Activated naive CD8-positive, alpha-beta T cell treated with anti-CD3 and anti-CD28 coated beads, Interleukin-2, amount 50 U/mL, for 24 hours (primary cell): ENCODE data around the gene MYO5C.
"Not testable (repeated sequence)": the region's sequence is repeated elsewhere in the genome, so short reads cannot be mapped to it uniquely, and the experiment has no call there.

ENCODE experiments used
- ATAC-seq: fragments of 150-1000 bp; cut with Tn5 transposase; one replicate; pipeline ENCODE4 v1.10.0; 2021
- DNase-seq: peaks from one replicate; pipeline ENCODE4 v3.0.0; 2021
- H3K27ac Mint-ChIP-seq: one replicate; pipeline ENCODE4 v1.8.0; 2021; ENCODE audit warnings: mild to moderate bottlenecking, mixed read lengths
- H3K27me3 Mint-ChIP-seq: one replicate; pipeline ENCODE4 v1.8.0; 2021; ENCODE audit warnings: mixed read lengths
- H3K36me3 Mint-ChIP-seq: one replicate; pipeline ENCODE4 v1.8.0; 2021; ENCODE audit warnings: low read depth, mixed read lengths
- H3K4me1 Mint-ChIP-seq: one replicate; pipeline ENCODE4 v1.8.0; 2021; ENCODE audit warnings: mixed read lengths
- H3K4me3 Mint-ChIP-seq: one replicate; pipeline ENCODE4 v1.8.0; 2021; ENCODE audit warnings: mild to moderate bottlenecking, moderate library complexity, mixed read lengths
- H3K9me3 Mint-ChIP-seq: one replicate; pipeline ENCODE4 v1.8.0; 2021; ENCODE audit warnings: mixed read lengths

MYO5C gene

GRCh38 chr15:52289629-52290081 lies 5.9 kb downstream of the MYO5C start:
- H3K4me3 Mint-ChIP-seq, result no peak overlapping the region
- no peaks in the 10 kb centered on the region for H3K36me3 Mint-ChIP-seq
- peaks cover 2% of the 10 kb centered on the region for H3K4me1 Mint-ChIP-seq
- no peak for DNase-seq
- ATAC-seq, result no peak
- H3K9me3 Mint-ChIP-seq, result no peaks in the 10 kb centered on the region
- no peak overlapping the region for H3K27ac Mint-ChIP-seq
- peaks cover 19% of the 10 kb centered on the region for H3K27me3 Mint-ChIP-seq

- no peaks in the 10 kb centered on the region for H3K4me1 Mint-ChIP-seq
- H3K9me3 Mint-ChIP-seq, result no peaks in the 10 kb centered on the region
- H3K36me3 Mint-ChIP-seq, result no peaks in the 10 kb centered on the region
- ATAC-seq, result no peak
- H3K4me3 Mint-ChIP-seq, result no peak overlapping the region
- H3K27ac Mint-ChIP-seq, result no peak overlapping the region
- peaks cover 13% of the 10 kb centered on the region for H3K27me3 Mint-ChIP-seq
- no peak for DNase-seq
These were observed 6.6 kb downstream of the MYO5C start for GRCh38 chr15:52288986-52289385.

- Mint-ChIP-seq H3K27ac (no peak overlapping the region), H3K4me3 (no peak overlapping the region), H3K9me3 (no peaks in the 10 kb centered on the region), H3K4me1 (no peaks in the 10 kb centered on the region), H3K36me3 (no peaks in the 10 kb centered on the region), H3K27me3 (peaks cover 7% of the 10 kb centered on the region)
- DNase-seq (no peak), ATAC-seq (no peak)
These were observed 7.3 kb downstream of the MYO5C start for GRCh38 chr15:52288051-52288942.

GRCh38 chr15:52287114-52287513 lies 8.5 kb downstream of the MYO5C start:
- Mint-ChIP-seq H3K36me3 (no peaks in the 10 kb centered on the region), H3K4me1 (no peaks in the 10 kb centered on the region), H3K27ac (no peak overlapping the region), H3K27me3 (peaks cover 2% of the 10 kb centered on the region), H3K9me3 (no peaks in the 10 kb centered on the region), H3K4me3 (no peak overlapping the region)
- DNase-seq (no peak), ATAC-seq (no peak)

GRCh38 chr15:52285941-52286340 lies 9.7 kb downstream of the MYO5C start:
- not testable (repeated sequence) for H3K9me3 Mint-ChIP-seq, H3K27me3 Mint-ChIP-seq, DNase-seq, ATAC-seq, H3K36me3 Mint-ChIP-seq, H3K4me3 Mint-ChIP-seq, H3K4me1 Mint-ChIP-seq, H3K27ac Mint-ChIP-seq

DNA sequence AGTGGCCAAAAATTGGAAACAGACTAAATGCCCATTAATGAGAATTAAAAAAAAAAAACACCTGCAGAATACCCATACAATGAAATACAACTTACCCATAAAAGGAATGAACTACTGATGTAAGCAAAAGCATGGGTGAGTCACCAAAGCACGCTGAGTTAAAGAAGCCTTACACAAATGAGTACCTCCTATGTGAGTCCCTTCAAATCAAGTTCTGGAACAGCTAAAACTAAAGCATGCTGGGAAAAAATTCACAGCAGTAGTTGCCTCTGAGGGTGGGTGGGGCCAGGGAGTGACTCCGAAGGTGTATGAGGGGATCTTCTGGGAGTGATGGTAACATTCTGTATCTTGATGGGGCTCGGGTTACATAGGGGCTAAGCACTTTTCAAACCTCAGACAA lies 11.4 kb downstream of the MYO5C start:
- H3K4me1 Mint-ChIP-seq, result no peaks in the 10 kb centered on the region
- no peaks in the 10 kb centered on the region for H3K36me3 Mint-ChIP-seq
- no peaks in the 10 kb centered on the region for H3K9me3 Mint-ChIP-seq
- no peak overlapping the region for H3K4me3 Mint-ChIP-seq
- DNase-seq (no peak), ATAC-seq (peak; percentile 38)
- H3K27me3 Mint-ChIP-seq, result peaks cover 2% of the 10 kb centered on the region
- no peak overlapping the region for H3K27ac Mint-ChIP-seq

- peaks cover 2% of the 10 kb centered on the region for H3K27me3 Mint-ChIP-seq
- no peaks in the 10 kb centered on the region for H3K36me3 Mint-ChIP-seq
- no peak overlapping the region for H3K4me3 Mint-ChIP-seq
- H3K9me3 Mint-ChIP-seq, result no peaks in the 10 kb centered on the region
- no peak for ATAC-seq
- H3K4me1 Mint-ChIP-seq, result no peaks in the 10 kb centered on the region
- no peak overlapping the region for H3K27ac Mint-ChIP-seq
- DNase-seq, result no peak
These were observed 12.3 kb downstream of the MYO5C start for GRCh38 chr15:52283281-52283680.

DNA sequence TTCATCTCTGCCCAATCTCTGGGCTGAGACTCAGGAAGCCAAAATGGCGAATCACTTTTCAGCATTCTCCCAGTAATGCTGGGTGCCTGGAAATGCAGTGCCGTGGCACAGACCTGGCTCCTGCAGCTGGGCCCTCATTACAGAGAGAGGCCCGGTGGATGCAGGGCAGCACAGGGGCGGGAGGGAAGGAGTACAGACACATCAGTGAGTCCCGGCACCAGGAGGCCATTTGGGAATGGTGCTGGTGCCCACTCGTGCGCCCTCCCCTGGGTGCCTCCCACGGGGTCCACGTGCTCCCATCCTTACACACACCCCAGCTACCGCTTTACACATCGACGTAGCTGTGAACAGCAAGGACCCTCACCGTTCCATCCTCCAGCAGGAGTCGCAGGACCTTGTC lies 13.2 kb downstream of the MYO5C start:
- H3K9me3 Mint-ChIP-seq, result no peaks in the 10 kb centered on the region
- ATAC-seq (no peak), DNase-seq (no peak)
- no peak overlapping the region for H3K4me3 Mint-ChIP-seq
- H3K27me3 Mint-ChIP-seq, result peaks cover 2% of the 10 kb centered on the region
- H3K4me1 Mint-ChIP-seq, result no peaks in the 10 kb centered on the region
- H3K27ac Mint-ChIP-seq, result no peak overlapping the region
- no peaks in the 10 kb centered on the region for H3K36me3 Mint-ChIP-seq

DNA sequence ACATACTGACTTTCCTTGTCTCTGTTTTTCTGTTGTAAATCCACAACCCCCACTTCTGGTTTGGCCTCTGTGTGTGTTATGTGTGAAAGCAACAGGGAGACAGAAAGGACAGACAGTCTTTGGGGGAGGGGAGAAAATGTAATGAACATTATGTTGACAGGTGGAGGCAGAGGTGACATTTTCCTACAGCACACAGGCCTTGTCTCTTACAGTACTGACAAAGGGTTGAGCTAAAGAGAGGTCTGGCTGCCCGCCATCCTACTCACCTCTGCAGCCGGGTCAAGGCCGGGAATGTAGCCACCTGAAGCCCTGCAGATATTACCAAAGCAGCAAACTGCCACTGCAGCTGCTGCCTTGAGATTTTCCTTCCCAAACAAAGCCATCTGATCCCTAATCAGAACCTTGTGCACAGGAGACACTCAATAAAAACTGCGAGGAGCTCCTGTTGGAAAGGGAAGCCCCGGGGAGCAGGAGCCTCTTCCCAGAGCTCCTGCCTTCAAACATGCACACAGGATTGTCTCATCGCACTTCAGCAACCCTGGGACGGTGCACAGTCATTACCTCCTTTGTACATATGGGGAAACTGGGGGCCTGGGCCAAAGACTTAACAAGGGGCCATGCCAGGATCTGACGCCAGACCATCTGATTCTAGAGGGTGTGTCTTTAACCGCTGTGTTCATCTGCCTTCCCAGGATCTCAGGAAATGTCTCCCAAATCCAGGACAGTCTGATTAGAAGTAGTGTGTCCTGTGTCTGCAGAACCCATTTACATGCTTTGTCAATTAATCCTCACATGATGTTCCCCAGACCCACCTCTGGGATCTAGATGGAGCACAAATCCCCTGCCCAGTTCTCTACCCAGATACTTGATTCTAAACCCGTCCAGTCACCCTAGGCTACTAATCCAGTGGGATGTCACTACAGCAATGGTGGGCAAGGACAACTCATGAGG lies 14.2 kb downstream of the MYO5C start:
- peaks cover 2% of the 10 kb centered on the region for H3K27me3 Mint-ChIP-seq
- H3K9me3 Mint-ChIP-seq, result no peaks in the 10 kb centered on the region
- H3K4me3 Mint-ChIP-seq, result no peak overlapping the region
- ATAC-seq, result no peak
- H3K4me1 Mint-ChIP-seq, result no peaks in the 10 kb centered on the region
- H3K27ac Mint-ChIP-seq, result no peak overlapping the region
- DNase-seq, result no peak
- no peaks in the 10 kb centered on the region for H3K36me3 Mint-ChIP-seq

DNA sequence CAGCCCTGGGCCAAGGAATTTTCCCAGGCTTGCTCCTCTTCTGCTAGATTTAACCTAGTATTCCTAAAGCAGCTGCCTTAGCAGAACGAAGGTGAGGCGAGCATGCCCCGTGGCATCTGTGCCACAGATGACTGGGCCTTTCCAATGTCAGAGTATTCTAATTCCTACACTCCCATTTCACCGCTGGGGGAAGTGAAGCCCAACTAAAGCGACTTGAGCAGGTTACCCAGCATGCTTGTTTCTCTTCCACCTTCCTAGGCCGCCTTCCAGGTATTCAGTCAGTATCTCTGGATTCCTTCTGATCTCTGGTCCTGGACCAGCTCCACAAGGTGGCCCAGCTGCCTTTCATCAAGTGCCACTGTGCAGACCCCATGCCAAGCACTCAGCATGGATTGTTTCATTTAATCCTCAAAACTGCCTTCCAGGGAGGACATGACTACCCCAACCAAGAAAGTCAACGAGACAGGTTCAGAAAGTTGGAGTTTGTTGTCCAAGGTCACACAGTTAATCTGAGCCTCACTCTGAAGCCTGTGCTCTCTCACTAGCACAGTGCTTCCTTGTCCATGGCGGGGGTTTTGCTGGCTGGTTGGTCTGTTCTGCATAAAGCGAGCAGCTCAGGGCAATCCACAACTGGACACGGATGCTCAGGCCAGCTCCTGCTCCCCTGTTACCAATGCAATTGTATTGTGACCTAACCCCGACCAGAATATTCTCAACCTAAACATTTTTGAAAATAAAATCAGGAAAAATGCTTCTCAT lies 15.1 kb downstream of the MYO5C start:
- Mint-ChIP-seq H3K4me3 (no peak overlapping the region), H3K9me3 (no peaks in the 10 kb centered on the region), H3K36me3 (no peaks in the 10 kb centered on the region), H3K27me3 (peaks cover 2% of the 10 kb centered on the region), H3K27ac (no peak overlapping the region), H3K4me1 (no peaks in the 10 kb centered on the region)
- ATAC-seq (no peak), DNase-seq (no peak)

GRCh38 chr15:52278636-52279367 lies 16.8 kb downstream of the MYO5C start:
- no peak for ATAC-seq
- Mint-ChIP-seq H3K27me3 (no peaks in the 10 kb centered on the region), H3K4me3 (no peak overlapping the region), H3K27ac (no peak overlapping the region), H3K9me3 (no peaks in the 10 kb centered on the region), H3K4me1 (no peaks in the 10 kb centered on the region), H3K36me3 (no peaks in the 10 kb centered on the region)
- DNase-seq, result no peak

- Mint-ChIP-seq H3K27me3 (no peaks in the 10 kb centered on the region), H3K4me3 (no peak overlapping the region), H3K9me3 (no peaks in the 10 kb centered on the region), H3K4me1 (no peaks in the 10 kb centered on the region), H3K36me3 (no peaks in the 10 kb centered on the region), H3K27ac (no peak overlapping the region)
- DNase-seq (no peak), ATAC-seq (no peak)
These were observed 17.5 kb downstream of the MYO5C start for GRCh38 chr15:52278135-52278534.

- no peaks in the 10 kb centered on the region for H3K36me3 Mint-ChIP-seq
- H3K27me3 Mint-ChIP-seq, result no peaks in the 10 kb centered on the region
- no peak overlapping the region for H3K4me3 Mint-ChIP-seq
- H3K27ac Mint-ChIP-seq, result no peak overlapping the region
- DNase-seq (no peak), ATAC-seq (no peak)
- H3K9me3 Mint-ChIP-seq, result no peaks in the 10 kb centered on the region
- H3K4me1 Mint-ChIP-seq, result no peaks in the 10 kb centered on the region
These were observed 18.0 kb downstream of the MYO5C start for GRCh38 chr15:52277575-52277974.

DNA sequence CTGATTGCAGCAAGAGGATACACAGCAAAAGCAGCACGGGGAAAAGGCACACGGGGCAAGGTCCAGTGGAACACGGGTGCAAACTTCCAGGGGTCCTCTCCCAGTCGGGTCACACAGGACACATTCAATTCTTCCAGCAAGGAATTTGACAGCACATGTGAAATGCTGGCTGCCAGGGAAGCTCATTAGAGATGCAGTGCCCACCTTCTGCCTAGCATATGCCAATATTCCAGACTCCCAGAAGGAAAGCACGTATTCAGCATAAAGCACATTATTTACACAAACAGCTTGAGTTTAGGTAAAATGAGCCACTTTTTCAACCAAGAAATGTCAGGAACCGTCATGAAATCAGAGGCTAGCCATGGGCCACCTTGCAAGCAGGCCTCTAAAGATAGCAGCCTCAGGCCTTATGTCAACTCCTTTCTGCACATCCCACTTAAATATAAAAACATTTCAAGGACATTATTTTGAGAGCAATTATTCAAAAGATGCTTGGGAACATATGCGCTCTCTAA lies 19.3 kb downstream of the MYO5C start:
- no peaks in the 10 kb centered on the region for H3K4me1 Mint-ChIP-seq
- DNase-seq (no peak), ATAC-seq (no peak)
- H3K4me3 Mint-ChIP-seq, result no peak overlapping the region
- no peak overlapping the region for H3K27ac Mint-ChIP-seq
- H3K9me3 Mint-ChIP-seq, result no peaks in the 10 kb centered on the region
- no peaks in the 10 kb centered on the region for H3K27me3 Mint-ChIP-seq
- no peaks in the 10 kb centered on the region for H3K36me3 Mint-ChIP-seq
